ENCODE results near the gene HCN1.

HCN1 gene

DNA sequence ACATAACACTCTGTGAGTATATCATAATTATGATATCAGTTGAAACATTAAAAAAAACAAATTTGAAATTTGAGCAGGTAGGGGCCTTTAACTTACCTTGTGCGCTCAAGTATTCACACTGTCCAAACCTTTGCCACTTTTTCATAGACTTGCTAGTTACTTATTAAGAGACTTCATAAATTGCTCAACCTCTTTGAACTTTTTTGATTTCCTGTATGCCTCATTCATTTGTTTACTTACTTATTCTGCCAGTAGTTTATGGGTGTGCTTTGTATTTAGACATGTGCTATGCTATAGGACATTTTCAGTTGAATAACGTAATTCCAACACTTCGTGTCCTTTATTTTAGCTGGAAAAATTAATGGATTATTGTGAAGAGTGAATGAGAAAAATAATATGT, 204.8 kb downstream of the HCN1 start (continued):
- TF ChIP-seq ZNF2 (tag by site-specific recombination; IDR thresholded peaks at IDR 0.05) (no peak), GLIS1 (tag by site-specific recombination; IDR thresholded peaks at IDR 0.05) (no peak), ZNF138 (tag by site-specific recombination; IDR thresholded peaks at IDR 0.05; ENCODE audit: borderline replicate concordance) (no peak)

DNA sequence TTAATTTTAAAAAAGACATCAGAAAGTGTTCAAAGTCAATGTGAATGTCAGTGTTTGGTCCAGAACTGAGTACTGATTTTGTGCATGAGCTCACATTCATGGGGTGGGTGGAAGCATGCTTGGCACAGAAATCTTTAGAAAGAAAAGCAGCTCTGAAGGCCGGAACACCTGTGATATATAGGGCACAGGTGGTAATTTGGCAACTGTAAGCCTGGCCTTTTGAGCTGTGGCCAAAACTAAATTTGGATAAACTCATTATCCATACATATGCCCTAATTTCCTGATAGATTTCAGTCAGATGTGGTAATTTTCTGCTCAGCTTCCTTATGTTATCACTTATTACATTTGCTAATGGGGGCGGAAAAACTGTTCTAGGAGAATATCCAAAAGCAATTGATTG, 211.4 kb downstream of the HCN1 start:
- no peaks in the 10 kb centered on the region for H3K9me3 ChIP-seq (ENCODE audit: control insufficient read depth, insufficient read depth, low read depth, low read length)
- ChIA-PET CTCF (no interaction called here), POLR2A (no interaction called here)
- no peaks in the 10 kb centered on the region for H3K4me1 ChIP-seq (ENCODE audit: control insufficient read depth, insufficient read depth, low read length)
- H3K36me3 ChIP-seq (ENCODE audit: control insufficient read depth in 2 of 2, insufficient read depth in 1 of 2, low read length in 2 of 2) = no peaks in the 10 kb centered on the region
- TF ChIP-seq ZNF112 (tag by site-specific recombination; IDR thresholded peaks at IDR 0.05) (no peak), ZNF140 (tag by site-specific recombination; IDR thresholded peaks at IDR 0.05) (no peak), MYNN (tag by site-specific recombination; IDR thresholded peaks at IDR 0.05; ENCODE audit: borderline replicate concordance) (no peak), ZNF423 (tag by site-specific recombination; IDR thresholded peaks at IDR 0.05) (no peak), ZNF561 (tag by site-specific recombination; IDR thresholded peaks at IDR 0.05; ENCODE audit: borderline replicate concordance) (no peak), ZNF302 (tag by site-specific recombination; IDR thresholded peaks at IDR 0.05; ENCODE audit: low read depth) (no peak), ZNF248 (tag by site-specific recombination; IDR thresholded peaks at IDR 0.05) (no peak), ZFHX2 (tag by site-specific recombination; conservative IDR thresholded peaks at IDR 0.05) (no peak), ZNF830 (tag by site-specific recombination; IDR thresholded peaks at IDR 0.05; ENCODE audit: low read depth) (no peak), ZNF341 (tag by site-specific recombination; IDR thresholded peaks at IDR 0.05; ENCODE audit: low read depth) (no peak), ZNF350 (tag by site-specific recombination; IDR thresholded peaks at IDR 0.05) (no peak), ZNF10 (tag by site-specific recombination; IDR thresholded peaks at IDR 0.05) (no peak), KLF7 (tag by site-specific recombination; IDR thresholded peaks at IDR 0.05; ENCODE audit: borderline replicate concordance) (no peak), ZNF157 (tag by site-specific recombination; IDR thresholded peaks at IDR 0.05) (no peak)
- TF ChIP-seq, protein P1, sequence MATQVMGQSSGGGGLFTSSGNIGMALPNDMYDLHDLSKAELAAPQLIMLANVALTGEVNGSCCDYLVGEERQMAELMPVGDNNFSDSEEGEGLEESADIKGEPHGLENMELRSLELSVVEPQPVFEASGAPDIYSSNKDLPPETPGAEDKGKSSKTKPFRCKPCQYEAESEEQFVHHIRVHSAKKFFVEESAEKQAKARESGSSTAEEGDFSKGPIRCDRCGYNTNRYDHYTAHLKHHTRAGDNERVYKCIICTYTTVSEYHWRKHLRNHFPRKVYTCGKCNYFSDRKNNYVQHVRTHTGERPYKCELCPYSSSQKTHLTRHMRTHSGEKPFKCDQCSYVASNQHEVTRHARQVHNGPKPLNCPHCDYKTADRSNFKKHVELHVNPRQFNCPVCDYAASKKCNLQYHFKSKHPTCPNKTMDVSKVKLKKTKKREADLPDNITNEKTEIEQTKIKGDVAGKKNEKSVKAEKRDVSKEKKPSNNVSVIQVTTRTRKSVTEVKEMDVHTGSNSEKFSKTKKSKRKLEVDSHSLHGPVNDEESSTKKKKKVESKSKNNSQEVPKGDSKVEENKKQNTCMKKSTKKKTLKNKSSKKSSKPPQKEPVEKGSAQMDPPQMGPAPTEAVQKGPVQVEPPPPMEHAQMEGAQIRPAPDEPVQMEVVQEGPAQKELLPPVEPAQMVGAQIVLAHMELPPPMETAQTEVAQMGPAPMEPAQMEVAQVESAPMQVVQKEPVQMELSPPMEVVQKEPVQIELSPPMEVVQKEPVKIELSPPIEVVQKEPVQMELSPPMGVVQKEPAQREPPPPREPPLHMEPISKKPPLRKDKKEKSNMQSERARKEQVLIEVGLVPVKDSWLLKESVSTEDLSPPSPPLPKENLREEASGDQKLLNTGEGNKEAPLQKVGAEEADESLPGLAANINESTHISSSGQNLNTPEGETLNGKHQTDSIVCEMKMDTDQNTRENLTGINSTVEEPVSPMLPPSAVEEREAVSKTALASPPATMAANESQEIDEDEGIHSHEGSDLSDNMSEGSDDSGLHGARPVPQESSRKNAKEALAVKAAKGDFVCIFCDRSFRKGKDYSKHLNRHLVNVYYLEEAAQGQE (tag by site-specific recombination; IDR thresholded peaks at IDR 0.05) = no peak
- TF ChIP-seq, protein P2, sequence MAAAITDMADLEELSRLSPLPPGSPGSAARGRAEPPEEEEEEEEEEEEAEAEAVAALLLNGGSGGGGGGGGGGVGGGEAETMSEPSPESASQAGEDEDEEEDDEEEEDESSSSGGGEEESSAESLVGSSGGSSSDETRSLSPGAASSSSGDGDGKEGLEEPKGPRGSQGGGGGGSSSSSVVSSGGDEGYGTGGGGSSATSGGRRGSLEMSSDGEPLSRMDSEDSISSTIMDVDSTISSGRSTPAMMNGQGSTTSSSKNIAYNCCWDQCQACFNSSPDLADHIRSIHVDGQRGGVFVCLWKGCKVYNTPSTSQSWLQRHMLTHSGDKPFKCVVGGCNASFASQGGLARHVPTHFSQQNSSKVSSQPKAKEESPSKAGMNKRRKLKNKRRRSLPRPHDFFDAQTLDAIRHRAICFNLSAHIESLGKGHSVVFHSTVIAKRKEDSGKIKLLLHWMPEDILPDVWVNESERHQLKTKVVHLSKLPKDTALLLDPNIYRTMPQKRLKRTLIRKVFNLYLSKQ (tag by site-specific recombination; IDR thresholded peaks at IDR 0.05; ENCODE audit: borderline replicate concordance) = no peak
- TF ChIP-seq, protein P3, sequence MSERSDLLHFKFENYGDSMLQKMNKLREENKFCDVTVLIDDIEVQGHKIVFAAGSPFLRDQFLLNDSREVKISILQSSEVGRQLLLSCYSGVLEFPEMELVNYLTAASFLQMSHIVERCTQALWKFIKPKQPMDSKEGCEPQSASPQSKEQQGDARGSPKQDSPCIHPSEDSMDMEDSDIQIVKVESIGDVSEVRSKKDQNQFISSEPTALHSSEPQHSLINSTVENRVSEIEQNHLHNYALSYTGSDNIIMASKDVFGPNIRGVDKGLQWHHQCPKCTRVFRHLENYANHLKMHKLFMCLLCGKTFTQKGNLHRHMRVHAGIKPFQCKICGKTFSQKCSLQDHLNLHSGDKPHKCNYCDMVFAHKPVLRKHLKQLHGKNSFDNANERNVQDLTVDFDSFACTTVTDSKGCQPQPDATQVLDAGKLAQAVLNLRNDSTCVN (tag by site-specific recombination; optimal IDR thresholded peaks at IDR 0.05) = no peak
- TF ChIP-seq, protein P4, sequence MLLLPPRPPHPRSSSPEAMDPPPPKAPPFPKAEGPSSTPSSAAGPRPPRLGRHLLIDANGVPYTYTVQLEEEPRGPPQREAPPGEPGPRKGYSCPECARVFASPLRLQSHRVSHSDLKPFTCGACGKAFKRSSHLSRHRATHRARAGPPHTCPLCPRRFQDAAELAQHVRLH (tag by site-specific recombination; IDR thresholded peaks at IDR 0.05) = no peak
- TF ChIP-seq, protein P5, sequence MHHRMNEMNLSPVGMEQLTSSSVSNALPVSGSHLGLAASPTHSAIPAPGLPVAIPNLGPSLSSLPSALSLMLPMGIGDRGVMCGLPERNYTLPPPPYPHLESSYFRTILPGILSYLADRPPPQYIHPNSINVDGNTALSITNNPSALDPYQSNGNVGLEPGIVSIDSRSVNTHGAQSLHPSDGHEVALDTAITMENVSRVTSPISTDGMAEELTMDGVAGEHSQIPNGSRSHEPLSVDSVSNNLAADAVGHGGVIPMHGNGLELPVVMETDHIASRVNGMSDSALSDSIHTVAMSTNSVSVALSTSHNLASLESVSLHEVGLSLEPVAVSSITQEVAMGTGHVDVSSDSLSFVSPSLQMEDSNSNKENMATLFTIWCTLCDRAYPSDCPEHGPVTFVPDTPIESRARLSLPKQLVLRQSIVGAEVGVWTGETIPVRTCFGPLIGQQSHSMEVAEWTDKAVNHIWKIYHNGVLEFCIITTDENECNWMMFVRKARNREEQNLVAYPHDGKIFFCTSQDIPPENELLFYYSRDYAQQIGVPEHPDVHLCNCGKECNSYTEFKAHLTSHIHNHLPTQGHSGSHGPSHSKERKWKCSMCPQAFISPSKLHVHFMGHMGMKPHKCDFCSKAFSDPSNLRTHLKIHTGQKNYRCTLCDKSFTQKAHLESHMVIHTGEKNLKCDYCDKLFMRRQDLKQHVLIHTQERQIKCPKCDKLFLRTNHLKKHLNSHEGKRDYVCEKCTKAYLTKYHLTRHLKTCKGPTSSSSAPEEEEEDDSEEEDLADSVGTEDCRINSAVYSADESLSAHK (tag by site-specific recombination; IDR thresholded peaks at IDR 0.05) = no peak
- TF ChIP-seq, protein P6, sequence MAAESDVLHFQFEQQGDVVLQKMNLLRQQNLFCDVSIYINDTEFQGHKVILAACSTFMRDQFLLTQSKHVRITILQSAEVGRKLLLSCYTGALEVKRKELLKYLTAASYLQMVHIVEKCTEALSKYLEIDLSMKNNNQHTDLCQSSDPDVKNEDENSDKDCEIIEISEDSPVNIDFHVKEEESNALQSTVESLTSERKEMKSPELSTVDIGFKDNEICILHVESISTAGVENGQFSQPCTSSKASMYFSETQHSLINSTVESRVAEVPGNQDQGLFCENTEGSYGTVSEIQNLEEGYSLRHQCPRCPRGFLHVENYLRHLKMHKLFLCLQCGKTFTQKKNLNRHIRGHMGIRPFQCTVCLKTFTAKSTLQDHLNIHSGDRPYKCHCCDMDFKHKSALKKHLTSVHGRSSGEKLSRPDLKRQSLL (tag by site-specific recombination; IDR thresholded peaks at IDR 0.05) = no peak
- no peak overlapping the region for H3K4me3 ChIP-seq (ENCODE audit: low read depth, low read length)
- H3K27ac ChIP-seq (ENCODE audit: extremely low read depth, low read depth, low read length) = no peak overlapping the region
